DOHH2 (cell line): ENCODE measurements around the gene FRMD3.

Experiments used
- H3F3A ChIP-seq: fragments of 200-600 bp; sonication (generic), shearing (Covaris generic); 2 replicates; pipeline ENCODE4 v1.6.0; 2016; ENCODE audit warnings: antibody characterized with exemption, mild to moderate bottlenecking; ENCODE audit not compliant: control insufficient read depth, insufficient read depth
- H3K27ac ChIP-seq: fragments of 200-600 bp; sonication (generic); 2 replicates; pipeline ENCODE4 v1.5.1; 2014; ENCODE audit warnings: low read depth, mild to moderate bottlenecking, low read length, moderate library complexity
- H3K27me3 ChIP-seq: fragments of 200-600 bp; sonication (generic); 2 replicates; pipeline ENCODE4 v1.6.1; 2014; ENCODE audit warnings: mild to moderate bottlenecking, low read length, mixed read lengths; ENCODE audit not compliant: control insufficient read depth
- H3K36me3 ChIP-seq: fragments of 200-600 bp; sonication (generic); 2 replicates; pipeline ENCODE4 v1.6.1; 2014; ENCODE audit warnings: mild to moderate bottlenecking, low read length, moderate library complexity, mixed read lengths; ENCODE audit not compliant: control insufficient read depth
- H3K4me1 ChIP-seq: fragments of 200-600 bp; sonication (generic); 2 replicates; pipeline ENCODE4 v1.6.1; 2014; ENCODE audit warnings: mild to moderate bottlenecking, low read length, mixed read lengths; ENCODE audit not compliant: control insufficient read depth
- H3K4me2 ChIP-seq: fragments of 200-600 bp; sonication (generic); 2 replicates; pipeline ENCODE4 v1.6.0; 2014; ENCODE audit warnings: mild to moderate bottlenecking, low read length, moderate library complexity
- H3K4me3 ChIP-seq: fragments of 200-600 bp; sonication (generic); 2 replicates; pipeline ENCODE4 v1.5.1; 2014; ENCODE audit warnings: mild to moderate bottlenecking, low read length, mixed read lengths
- H3K79me2 ChIP-seq: fragments of 200-600 bp; sonication (generic); 2 replicates; pipeline ENCODE4 v1.6.1; 2014; ENCODE audit warnings: mild to moderate bottlenecking, low read length, mixed read lengths; ENCODE audit not compliant: control insufficient read depth
- H3K9me2 ChIP-seq: fragments of 200-600 bp; sonication (generic); replicated peaks from 2 replicates; pipeline ENCODE4 v1.6.1; 2014; ENCODE audit warnings: mild to moderate bottlenecking, low read length, mixed read lengths; ENCODE audit not compliant: control insufficient read depth
- H3K9me3 ChIP-seq: fragments of 200-600 bp; sonication (generic); 2 replicates; pipeline ENCODE4 v1.6.1; 2014; ENCODE audit warnings: antibody characterized with exemption, low read length, mixed read lengths; ENCODE audit not compliant: control insufficient read depth, insufficient read depth
- H4K20me1 ChIP-seq: fragments of 200-600 bp; sonication (generic); 2 replicates; pipeline ENCODE4 v1.6.0; 2014; ENCODE audit warnings: low read depth, mild to moderate bottlenecking, antibody characterized with exemption, low read length, moderate library complexity; ENCODE audit not compliant: control insufficient read depth, insufficient read depth
- EZH2phosphoT487 ChIP-seq: fragments of 200-600 bp; sonication (generic); IDR thresholded peaks from 2 replicates; pipeline ENCODE4 v1.6.1; 2017; ENCODE audit warnings: borderline replicate concordance, mild to moderate bottlenecking, antibody characterized with exemption, low read length, moderate library complexity, mixed read lengths
- TF ChIP-seq, protein P1 (sequence below): fragments of 200-600 bp; sonication (generic); IDR thresholded peaks from one replicate; pipeline ENCODE4 v1.5.1; 2014; ENCODE audit warnings: antibody characterized with exemption, mild to moderate bottlenecking, low read depth, low read length; ENCODE audit not compliant: poor library complexity, severe bottlenecking

The FRMD3 gene

DNA sequence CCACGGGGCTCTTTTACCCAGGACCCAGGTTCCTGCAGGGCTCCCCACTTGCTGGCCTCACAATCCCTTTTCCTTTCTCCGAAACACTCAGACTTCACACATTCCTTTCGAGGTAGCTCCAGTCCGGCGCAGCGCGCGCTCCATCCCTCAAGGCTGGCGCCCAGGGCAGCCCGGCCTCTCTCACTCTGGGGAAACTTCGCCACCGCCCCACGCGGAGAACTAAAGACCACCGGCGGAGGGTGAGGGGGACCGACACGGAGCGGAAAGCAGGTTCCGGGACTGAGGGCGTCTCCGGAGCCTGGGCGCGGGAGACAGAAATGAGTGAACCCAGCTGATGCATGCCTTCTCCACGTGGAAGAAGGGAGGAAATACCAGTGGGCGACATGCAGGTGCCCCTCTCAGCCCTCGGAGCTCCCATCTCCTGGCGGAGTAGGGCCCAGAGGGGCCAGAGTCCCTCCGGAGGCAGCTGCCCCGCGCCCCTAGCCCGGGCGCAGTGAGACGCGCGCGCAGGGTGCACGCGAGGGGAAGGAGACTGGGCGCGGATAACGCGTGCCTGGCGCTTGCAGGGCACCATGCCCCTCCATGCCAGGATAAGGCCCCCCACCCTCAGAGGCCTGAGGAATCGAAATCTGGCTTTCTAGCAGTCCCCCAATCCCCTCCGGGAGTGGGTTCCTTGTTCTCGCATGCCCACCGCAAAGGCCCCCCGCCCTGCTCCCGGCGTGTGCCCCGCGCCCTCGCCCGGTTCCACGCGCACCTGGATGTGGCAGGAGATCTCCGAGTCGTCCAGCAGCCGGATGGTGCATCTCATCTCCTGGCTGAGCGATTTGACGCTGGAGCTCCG lies 650 bp downstream of the FRMD3 start:
- Histone ChIP-seq H3K9me2 (no peaks in the 10 kb centered on the region), H3K36me3 (no peaks in the 10 kb centered on the region), H3K27me3 (no peaks in the 10 kb centered on the region), H3F3A (no peaks in the 10 kb centered on the region), H3K27ac (no peak overlapping the region), H4K20me1 (no peaks in the 10 kb centered on the region), H3K4me3 (no peak overlapping the region), H3K4me2 (no peak overlapping the region), H3K4me1 (no peaks in the 10 kb centered on the region), H3K79me2 (no peaks in the 10 kb centered on the region), H3K9me3 (no peaks in the 10 kb centered on the region)
- TF ChIP-seq, protein P1, sequence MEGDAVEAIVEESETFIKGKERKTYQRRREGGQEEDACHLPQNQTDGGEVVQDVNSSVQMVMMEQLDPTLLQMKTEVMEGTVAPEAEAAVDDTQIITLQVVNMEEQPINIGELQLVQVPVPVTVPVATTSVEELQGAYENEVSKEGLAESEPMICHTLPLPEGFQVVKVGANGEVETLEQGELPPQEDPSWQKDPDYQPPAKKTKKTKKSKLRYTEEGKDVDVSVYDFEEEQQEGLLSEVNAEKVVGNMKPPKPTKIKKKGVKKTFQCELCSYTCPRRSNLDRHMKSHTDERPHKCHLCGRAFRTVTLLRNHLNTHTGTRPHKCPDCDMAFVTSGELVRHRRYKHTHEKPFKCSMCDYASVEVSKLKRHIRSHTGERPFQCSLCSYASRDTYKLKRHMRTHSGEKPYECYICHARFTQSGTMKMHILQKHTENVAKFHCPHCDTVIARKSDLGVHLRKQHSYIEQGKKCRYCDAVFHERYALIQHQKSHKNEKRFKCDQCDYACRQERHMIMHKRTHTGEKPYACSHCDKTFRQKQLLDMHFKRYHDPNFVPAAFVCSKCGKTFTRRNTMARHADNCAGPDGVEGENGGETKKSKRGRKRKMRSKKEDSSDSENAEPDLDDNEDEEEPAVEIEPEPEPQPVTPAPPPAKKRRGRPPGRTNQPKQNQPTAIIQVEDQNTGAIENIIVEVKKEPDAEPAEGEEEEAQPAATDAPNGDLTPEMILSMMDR, result no peak
- no peak for TF ChIP-seq EZH2phosphoT487

DNA sequence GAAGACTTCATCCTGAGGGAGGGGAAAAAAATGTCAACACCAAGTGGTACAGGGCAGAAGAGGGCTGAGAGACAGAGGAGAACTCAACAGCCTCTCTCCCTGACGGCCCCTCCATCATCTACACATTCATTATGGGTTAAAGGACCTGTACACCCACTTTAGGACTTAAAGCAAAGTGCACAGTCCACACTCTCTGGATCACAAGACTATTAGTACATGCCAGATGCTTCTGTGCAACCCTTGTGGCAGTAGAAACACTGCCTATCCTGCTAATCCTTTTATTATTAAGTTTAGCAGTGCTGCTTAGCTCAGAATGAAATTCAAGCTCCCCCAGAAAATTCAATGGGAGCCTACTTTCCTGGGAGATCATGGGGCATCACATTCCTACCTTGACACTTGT lies 1.9 kb downstream of the FRMD3 start:
- TF ChIP-seq, protein P1, result no peak
- no peak for TF ChIP-seq EZH2phosphoT487
- H3K36me3 ChIP-seq, result no peaks in the 10 kb centered on the region
- no peaks in the 10 kb centered on the region for H3K79me2 ChIP-seq
- H3K27me3 ChIP-seq, result no peaks in the 10 kb centered on the region
- H3K9me2 ChIP-seq, result no peaks in the 10 kb centered on the region
- no peaks in the 10 kb centered on the region for H3K4me1 ChIP-seq
- no peaks in the 10 kb centered on the region for H4K20me1 ChIP-seq
- H3F3A ChIP-seq, result no peaks in the 10 kb centered on the region
- H3K9me3 ChIP-seq, result no peaks in the 10 kb centered on the region
- no peak overlapping the region for H3K4me2 ChIP-seq
- H3K4me3 ChIP-seq, result no peak overlapping the region
- H3K27ac ChIP-seq, result no peak overlapping the region

DNA sequence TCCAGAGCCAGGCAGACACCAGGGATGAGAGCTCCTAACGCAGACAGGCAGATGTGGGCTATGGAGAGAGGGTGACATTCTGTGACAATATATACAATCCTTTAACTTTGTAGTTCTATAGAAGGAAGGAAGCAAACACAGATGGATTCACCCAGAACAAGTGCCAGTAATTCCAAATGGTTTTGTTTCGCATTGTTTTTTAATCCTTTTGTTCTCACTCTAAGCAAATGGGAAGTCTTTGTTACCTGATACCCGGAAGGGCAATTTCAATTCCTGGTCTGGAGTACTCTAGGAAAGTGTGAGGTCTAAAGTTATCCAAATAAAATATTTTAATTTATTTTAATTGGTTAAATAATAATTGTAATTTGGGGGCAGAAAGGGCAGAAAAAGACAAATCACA lies 2.5 kb downstream of the FRMD3 start:
- H3K4me3 ChIP-seq, result no peak overlapping the region
- H3K9me3 ChIP-seq, result no peaks in the 10 kb centered on the region
- no peaks in the 10 kb centered on the region for H3K9me2 ChIP-seq
- H3K27ac ChIP-seq, result no peak overlapping the region
- H3K4me1 ChIP-seq, result no peaks in the 10 kb centered on the region
- H3K79me2 ChIP-seq, result no peaks in the 10 kb centered on the region
- H3K27me3 ChIP-seq, result no peaks in the 10 kb centered on the region
- H3F3A ChIP-seq, result no peaks in the 10 kb centered on the region
- H3K36me3 ChIP-seq, result no peaks in the 10 kb centered on the region
- no peak for TF ChIP-seq EZH2phosphoT487
- TF ChIP-seq, protein P1, result no peak
- no peaks in the 10 kb centered on the region for H4K20me1 ChIP-seq
- H3K4me2 ChIP-seq, result no peak overlapping the region
